HG03521 (cell line): ENCODE data around the gene NEFH.
"Not testable (repeated sequence)": the region's sequence is repeated elsewhere in the genome, so short reads cannot be mapped to it uniquely, and the experiment has no call there.

Source experiments
- ATAC-seq: cut with Tn5 transposase; IDR thresholded peaks from one replicate; pipeline ENCODE4 v1.9.1; 2021; ENCODE audit warnings: mild to moderate bottlenecking, moderate library complexity; ENCODE audit not compliant: unreplicated experiment

Gene NEFH

GRCh38 chr22:29463629-29464028, 16.4 kb upstream of the NEFH start:
- no peak for ATAC-seq

GRCh38 chr22:29464581-29464980, 15.4 kb upstream of the NEFH start:
- ATAC-seq: no peak

- no peak for ATAC-seq
These were observed 10.3 kb upstream of the NEFH start for GRCh38 chr22:29469755-29470154.

- no peak for ATAC-seq
These were observed 9.7 kb upstream of the NEFH start for GRCh38 chr22:29470159-29470855.

GRCh38 chr22:29473001-29473400, 7.0 kb upstream of the NEFH start:
- ATAC-seq: no peak

- ATAC-seq: no peak
These were observed 4.5 kb upstream of the NEFH start for GRCh38 chr22:29475550-29475949.

- ATAC-seq: no peak
These were observed 3.9 kb upstream of the NEFH start for GRCh38 chr22:29476116-29476515.

GRCh38 chr22:29477723-29478318, 2.2 kb upstream of the NEFH start:
- no peak for ATAC-seq

GRCh38 chr22:29478326-29479276, 1.4 kb upstream of the NEFH start:
- no peak for ATAC-seq

- ATAC-seq: no peak
These were observed 169 bp downstream of the NEFH start for GRCh38 chr22:29480262-29480511.

GRCh38 chr22:29480512-29481264, 670 bp downstream of the NEFH start:
- no peak for ATAC-seq

GRCh38 chr22:29481265-29482000, 1.4 kb downstream of the NEFH start:
- no peak for ATAC-seq

GRCh38 chr22:29482253-29482652, 2.2 kb downstream of the NEFH start:
- no peak for ATAC-seq

- ATAC-seq: no peak
These were observed 2.7 kb downstream of the NEFH start for GRCh38 chr22:29482726-29483125.

- no peak for ATAC-seq
These were observed 3.2 kb downstream of the NEFH start for GRCh38 chr22:29483254-29483653.

GRCh38 chr22:29484642-29485041, 4.6 kb downstream of the NEFH start:
- ATAC-seq: no peak

GRCh38 chr22:29485448-29485847, 5.4 kb downstream of the NEFH start:
- no peak for ATAC-seq

GRCh38 chr22:29487426-29487986, 7.5 kb downstream of the NEFH start:
- no peak for ATAC-seq

- not testable (repeated sequence) for ATAC-seq
These were observed 9.2 kb downstream of the NEFH start for GRCh38 chr22:29489127-29489780.

- no peak for ATAC-seq
These were observed 11.0 kb downstream of the NEFH start for GRCh38 chr22:29491012-29491411.
